Measurements from ENCODE around the gene NDP.
"Not testable (repeated sequence)": the region's sequence is repeated elsewhere in the genome, so short reads cannot be mapped to it uniquely, and the experiment has no call there.

The NDP gene

DNA sequence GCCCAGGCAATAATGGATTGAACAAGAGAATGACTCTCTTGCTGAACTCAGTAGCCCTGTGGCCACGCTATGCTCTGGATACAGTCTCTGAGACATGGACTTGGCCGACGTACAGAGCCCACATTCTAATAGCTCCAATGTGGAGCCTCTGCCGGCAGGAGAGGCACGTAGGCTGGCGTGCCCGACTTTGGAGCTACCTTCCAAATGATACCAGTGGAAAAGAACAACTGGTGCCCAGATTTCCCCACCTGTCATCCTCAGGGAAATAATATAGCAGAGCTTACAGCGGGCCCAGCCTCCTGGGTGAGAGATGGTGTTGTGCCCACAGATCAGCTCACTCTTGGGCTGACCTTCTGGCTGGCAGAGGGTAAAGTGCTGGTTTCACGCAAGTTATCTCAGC lies 10.6 kb downstream of the NDP start:
- Mint-ChIP-seq H3K4me3 (no peak overlapping the region), H3K27ac (no peak overlapping the region), H3K36me3 (ENCODE audit: low read depth) (no peaks in the 10 kb centered on the region), H3K9me3 (peaks cover 8% of the 10 kb centered on the region), H3K4me1 (ENCODE audit: low read depth) (peaks cover 9% of the 10 kb centered on the region), H3K27me3 (no peaks in the 10 kb centered on the region)
- intact Hi-C loops (cut with micrococcal nuclease), result loop anchor here (5.0 kb wide), 1 partner anchor 985 kb away; no protein-coding TSS in a partner anchor

DNA sequence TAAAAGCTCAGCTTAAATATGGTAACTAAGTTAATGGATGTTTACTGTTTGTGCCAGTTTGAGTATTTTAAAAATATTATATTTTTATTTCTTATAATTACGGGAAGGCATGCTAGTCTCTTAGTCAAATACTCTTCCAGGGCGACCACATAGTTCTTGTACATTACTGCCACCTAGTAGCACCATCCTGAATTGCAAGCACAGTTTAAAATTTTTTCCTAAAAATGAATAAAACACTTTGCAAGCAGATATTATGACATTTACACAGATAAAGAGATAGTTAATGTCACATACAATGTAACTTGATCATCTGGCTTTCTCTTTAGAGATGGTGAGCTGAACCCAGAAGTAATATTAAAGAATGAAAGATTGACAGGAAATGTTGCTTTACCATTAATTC lies 11.5 kb downstream of the NDP start:
- intact Hi-C loops (cut with micrococcal nuclease), result loop anchor here (5.0 kb wide), 1 partner anchor 986 kb away; no protein-coding TSS in a partner anchor
- Mint-ChIP-seq H3K4me3 (no peak overlapping the region), H3K4me1 (ENCODE audit: low read depth) (peaks cover 9% of the 10 kb centered on the region)

DNA sequence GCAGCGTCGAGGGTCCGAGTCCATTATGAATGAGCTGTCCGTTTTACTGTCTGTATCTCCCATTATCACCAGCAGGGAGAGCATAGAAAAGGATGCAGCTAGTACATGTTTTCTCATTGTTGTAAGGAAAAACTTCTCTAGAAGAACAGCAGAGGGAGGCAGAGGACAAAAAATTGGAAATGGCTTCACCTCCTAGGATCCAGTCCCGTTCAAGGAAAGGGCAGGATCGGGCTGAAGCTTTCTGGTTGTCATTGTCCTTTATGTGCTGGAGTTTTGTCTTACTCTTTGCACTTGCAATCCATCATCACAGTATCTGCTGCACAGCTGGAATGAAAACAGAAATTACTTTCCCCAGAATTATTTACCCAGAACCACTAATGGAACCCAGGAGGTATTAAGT lies 14.7 kb downstream of the NDP start:
- Mint-ChIP-seq H3K9me3 (peaks cover 8% of the 10 kb centered on the region), H3K36me3 (ENCODE audit: low read depth) (no peaks in the 10 kb centered on the region), H3K27ac (no peak overlapping the region), H3K4me3 (no peak overlapping the region), H3K27me3 (peaks cover 2% of the 10 kb centered on the region), H3K4me1 (ENCODE audit: low read depth) (peaks cover 9% of the 10 kb centered on the region)
- intact Hi-C loops (cut with micrococcal nuclease), result loop anchor here (1.0 to 10.0 kb wide), 3 partner anchors 68 to 404 kb away; no protein-coding TSS in a partner anchor

More for the DNA sequence above, 11.5 kb downstream of the NDP start:
- peaks cover 8% of the 10 kb centered on the region for H3K9me3 Mint-ChIP-seq
- H3K27me3 Mint-ChIP-seq, result no peaks in the 10 kb centered on the region
- H3K36me3 Mint-ChIP-seq (ENCODE audit: low read depth), result no peaks in the 10 kb centered on the region
- H3K27ac Mint-ChIP-seq, result no peak overlapping the region

DNA sequence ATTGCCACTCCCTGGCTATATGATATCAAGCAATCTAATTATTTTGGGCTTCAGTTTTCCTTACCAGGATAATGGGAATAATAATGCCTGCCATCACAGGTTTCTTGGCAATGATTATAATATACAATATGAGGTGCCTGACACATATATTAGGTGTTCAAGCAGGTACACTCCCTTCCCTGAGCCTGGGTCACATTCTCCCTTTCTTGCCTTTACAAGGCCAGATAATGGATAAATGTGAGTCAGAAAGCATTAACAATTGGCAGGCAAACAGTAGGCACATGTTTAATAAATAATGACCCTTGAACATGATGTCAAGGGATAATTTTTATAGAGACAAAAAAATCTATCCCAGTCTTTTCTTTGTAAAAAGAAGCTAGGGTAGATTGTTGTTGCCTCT lies 17.2 kb downstream of the NDP start:
- Mint-ChIP-seq H3K27ac (no peak overlapping the region), H3K27me3 (peaks cover 2% of the 10 kb centered on the region), H3K36me3 (ENCODE audit: low read depth) (no peaks in the 10 kb centered on the region), H3K4me3 (no peak overlapping the region), H3K9me3 (no peaks in the 10 kb centered on the region), H3K4me1 (ENCODE audit: low read depth) (peaks cover 9% of the 10 kb centered on the region)
- intact Hi-C loops (cut with micrococcal nuclease), result loop anchor here (10.0 kb wide), 1 partner anchor 401 kb away; no protein-coding TSS in a partner anchor

DNA sequence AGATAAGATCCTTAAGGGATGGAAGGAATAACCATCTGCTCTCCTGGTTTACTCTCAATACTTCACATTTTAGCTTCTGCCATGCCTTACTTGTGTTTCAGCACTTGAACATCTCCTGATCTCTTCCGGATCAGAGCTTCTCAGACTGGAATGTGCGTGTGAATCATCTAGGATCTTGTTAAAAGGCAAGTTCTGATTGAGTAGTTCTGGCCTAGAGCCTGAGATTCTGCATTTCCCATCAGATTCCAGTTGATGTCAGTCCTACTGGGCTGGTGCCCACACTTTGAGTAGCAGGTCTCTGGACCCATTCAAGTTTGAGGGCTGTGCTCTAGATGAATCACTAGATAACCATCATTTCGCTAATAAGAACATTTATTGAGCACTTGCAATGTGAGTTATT lies 20.0 kb downstream of the NDP start:
- Mint-ChIP-seq H3K27me3 (peaks cover 6% of the 10 kb centered on the region), H3K9me3 (no peaks in the 10 kb centered on the region), H3K4me3 (no peak overlapping the region), H3K4me1 (ENCODE audit: low read depth) (peaks cover 5% of the 10 kb centered on the region), H3K27ac (no peak overlapping the region), H3K36me3 (ENCODE audit: low read depth) (no peaks in the 10 kb centered on the region)
- intact Hi-C loops (cut with micrococcal nuclease), result loop anchor here (10.0 kb wide), 1 partner anchor 398 kb away; no protein-coding TSS in a partner anchor

DNA sequence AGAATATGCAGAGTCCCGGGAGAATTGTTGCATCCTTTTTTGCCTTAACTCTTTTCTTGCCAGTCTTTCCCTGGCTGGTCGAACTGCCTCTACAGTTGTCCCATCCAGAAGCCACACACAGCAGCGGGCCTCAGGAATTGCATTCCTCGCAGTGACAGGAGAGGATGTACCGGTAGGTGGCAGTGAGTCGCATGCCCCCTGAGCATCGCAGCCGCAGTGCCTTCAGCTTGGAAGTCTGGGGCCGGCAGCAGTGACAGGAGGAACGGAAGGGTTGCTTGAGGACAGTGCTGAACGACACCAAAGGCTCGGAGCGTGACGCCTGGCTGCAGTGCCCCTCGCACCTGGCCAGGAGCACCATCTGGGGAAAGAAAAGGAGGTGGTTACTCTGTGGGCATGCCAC lies 23.5 kb downstream of the NDP start:
- Mint-ChIP-seq H3K36me3 (ENCODE audit: low read depth) (no peaks in the 10 kb centered on the region), H3K27ac (no peak overlapping the region), H3K27me3 (peaks cover 4% of the 10 kb centered on the region), H3K9me3 (no peaks in the 10 kb centered on the region), H3K4me3 (no peak overlapping the region), H3K4me1 (ENCODE audit: low read depth) (peaks cover 5% of the 10 kb centered on the region)
- intact Hi-C loops (cut with micrococcal nuclease), result loop anchor here (10.0 kb wide), 1 partner anchor 395 kb away; no protein-coding TSS in a partner anchor

DNA sequence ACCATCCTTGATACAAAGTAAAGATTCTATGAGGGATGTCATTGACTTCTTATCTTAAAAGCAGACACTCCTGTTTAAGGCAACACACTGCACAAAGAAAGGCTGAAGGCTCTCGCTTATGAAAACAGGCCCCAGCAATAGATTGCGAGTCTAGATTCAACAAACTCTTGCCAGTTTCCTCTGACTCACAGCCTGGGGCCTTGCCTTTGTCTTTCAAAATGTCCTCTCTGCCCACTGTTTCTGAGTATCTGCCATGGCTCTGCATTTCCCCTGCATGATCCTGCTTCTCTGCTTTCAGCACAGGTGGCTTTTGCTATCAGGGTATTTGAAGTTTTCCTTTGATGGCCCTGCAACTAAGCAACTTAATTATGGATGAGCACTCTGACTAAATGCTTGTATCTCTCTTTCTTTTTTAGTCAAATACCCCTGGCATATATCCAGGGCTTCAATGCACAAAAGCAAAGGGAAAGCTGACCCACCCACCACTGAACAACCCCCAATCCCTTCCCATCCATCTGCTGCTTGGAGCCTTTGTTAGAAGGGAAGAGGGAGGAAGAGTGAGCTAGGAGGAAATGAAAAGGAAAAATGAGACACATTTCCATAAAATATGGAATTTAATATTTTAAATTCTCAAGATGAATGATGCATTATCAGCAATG lies 32.2 kb downstream of the NDP start:
- no peak overlapping the region for H3K27ac Mint-ChIP-seq
- H3K9me3 Mint-ChIP-seq, result no peaks in the 10 kb centered on the region
- H3K36me3 Mint-ChIP-seq (ENCODE audit: low read depth), result no peaks in the 10 kb centered on the region
- peaks cover 3% of the 10 kb centered on the region for H3K27me3 Mint-ChIP-seq
- H3K4me3 Mint-ChIP-seq, result no peak overlapping the region
- intact Hi-C loops (cut with micrococcal nuclease), result no loop called here
- H3K4me1 Mint-ChIP-seq (ENCODE audit: low read depth), result peaks cover 7% of the 10 kb centered on the region

DNA sequence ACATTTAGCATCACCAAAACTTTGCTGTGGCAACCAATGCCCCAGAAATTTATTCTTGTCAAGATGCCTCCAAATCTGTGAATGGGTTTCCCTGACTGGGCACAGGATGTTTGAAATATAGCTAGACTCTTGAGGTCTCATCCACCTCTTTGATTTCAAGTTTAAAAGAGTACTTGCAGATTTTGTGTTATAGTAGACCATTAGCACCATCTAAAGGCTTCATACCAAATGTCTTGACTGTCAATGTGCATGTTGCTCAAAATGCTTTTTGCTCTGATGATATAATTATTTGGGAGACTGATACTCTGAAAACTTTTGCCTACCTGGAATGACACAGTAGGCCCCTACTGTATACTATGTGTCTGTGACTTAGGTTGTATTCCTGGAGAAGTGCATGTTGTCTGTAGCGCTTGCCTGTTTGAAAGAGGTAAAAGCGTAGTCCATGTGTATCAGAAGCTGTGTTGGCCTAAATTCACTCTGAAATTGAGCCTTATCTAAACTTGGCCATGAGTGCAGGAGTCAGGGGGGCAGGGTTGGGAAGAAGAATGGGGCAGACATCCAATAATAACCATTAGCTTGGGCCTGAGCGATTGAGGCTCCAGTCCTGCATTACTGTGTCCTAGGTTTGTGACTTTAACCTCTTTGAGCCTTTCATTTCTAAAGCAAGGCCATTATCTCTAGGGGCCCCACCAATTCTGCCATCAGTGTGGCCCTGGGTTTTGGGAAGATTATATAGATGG lies 33.8 kb downstream of the NDP start:
- intact Hi-C loops (cut with micrococcal nuclease), result no loop called here

DNA sequence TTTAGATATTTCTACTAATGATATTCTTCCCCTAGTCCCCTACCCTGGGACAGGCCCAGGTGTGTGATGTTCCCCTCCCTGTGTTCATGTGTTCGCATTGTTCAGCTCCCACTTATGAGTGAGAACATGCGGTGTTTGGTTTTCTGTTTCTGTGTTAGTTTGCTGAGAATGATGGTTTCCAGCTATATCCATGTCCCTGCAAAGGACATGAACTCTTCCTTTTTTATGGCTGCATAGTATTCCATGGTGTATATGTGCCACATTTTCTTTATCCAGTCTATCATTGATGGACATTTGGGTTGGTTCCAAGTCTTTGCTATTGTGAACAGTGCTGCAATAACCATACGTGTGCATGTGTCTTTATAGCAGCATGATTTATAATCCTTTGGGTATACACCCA lies 51.2 kb downstream of the NDP start:
- intact Hi-C loops (cut with micrococcal nuclease); H3K9me3 Mint-ChIP-seq; H3K4me3 Mint-ChIP-seq; H3K36me3 Mint-ChIP-seq (ENCODE audit: low read depth); H3K27me3 Mint-ChIP-seq; H3K4me1 Mint-ChIP-seq (ENCODE audit: low read depth); H3K27ac Mint-ChIP-seq: not testable (repeated sequence)

More for the DNA sequence above, 33.8 kb downstream of the NDP start:
- Mint-ChIP-seq H3K4me1 (ENCODE audit: low read depth) (peaks cover 7% of the 10 kb centered on the region), H3K36me3 (ENCODE audit: low read depth) (no peaks in the 10 kb centered on the region), H3K27me3 (peaks cover 3% of the 10 kb centered on the region), H3K9me3 (no peaks in the 10 kb centered on the region), H3K27ac (no peak overlapping the region), H3K4me3 (no peak overlapping the region)

DNA sequence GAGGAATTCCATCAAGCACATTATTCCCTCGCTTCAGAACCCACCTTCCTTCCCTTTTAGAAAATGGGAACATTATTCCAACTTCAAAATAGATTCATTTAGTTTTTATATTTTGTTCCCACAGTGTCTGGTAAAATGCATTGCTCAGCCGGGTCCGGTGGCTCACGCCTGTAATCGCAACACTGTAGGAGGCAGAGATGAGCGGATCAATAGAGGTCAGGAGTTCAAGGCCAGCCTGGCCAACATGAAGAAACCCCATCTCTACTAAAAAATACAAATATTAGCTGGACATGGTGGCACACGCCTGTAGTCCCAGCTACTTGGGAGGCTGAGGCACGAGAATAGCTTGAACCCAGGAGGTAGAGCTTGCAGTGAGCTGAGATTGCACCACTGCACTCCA lies 62.4 kb downstream of the NDP start:
- H3K36me3 Mint-ChIP-seq (ENCODE audit: low read depth); intact Hi-C loops (cut with micrococcal nuclease); H3K4me1 Mint-ChIP-seq (ENCODE audit: low read depth); H3K27me3 Mint-ChIP-seq; H3K27ac Mint-ChIP-seq; H3K4me3 Mint-ChIP-seq; H3K9me3 Mint-ChIP-seq: not testable (repeated sequence)

DNA sequence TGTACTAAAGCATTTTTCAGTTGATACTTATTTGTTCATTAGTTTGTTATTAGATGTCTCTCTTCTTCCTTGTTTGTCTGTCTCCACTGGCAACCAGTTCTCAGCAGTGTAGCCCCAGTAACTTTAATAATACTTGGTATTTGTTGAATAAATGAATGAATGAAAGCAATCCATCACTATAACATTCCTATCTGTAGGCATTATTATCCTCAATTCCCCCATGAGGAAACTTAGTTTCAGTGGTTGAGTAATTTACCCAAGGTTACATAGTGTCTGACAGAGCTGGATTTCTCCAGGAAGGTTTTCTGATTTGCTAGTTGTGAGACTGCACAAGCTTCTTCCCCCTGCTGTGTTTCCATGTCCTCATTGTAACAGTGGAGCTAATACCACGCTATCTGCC lies 63.2 kb downstream of the NDP start:
- Mint-ChIP-seq H3K9me3 (no peaks in the 10 kb centered on the region), H3K36me3 (ENCODE audit: low read depth) (no peaks in the 10 kb centered on the region), H3K4me3 (no peak overlapping the region), H3K27me3 (no peaks in the 10 kb centered on the region), H3K4me1 (ENCODE audit: low read depth) (no peaks in the 10 kb centered on the region), H3K27ac (no peak overlapping the region)
- intact Hi-C loops (cut with micrococcal nuclease), result no loop called here

DNA sequence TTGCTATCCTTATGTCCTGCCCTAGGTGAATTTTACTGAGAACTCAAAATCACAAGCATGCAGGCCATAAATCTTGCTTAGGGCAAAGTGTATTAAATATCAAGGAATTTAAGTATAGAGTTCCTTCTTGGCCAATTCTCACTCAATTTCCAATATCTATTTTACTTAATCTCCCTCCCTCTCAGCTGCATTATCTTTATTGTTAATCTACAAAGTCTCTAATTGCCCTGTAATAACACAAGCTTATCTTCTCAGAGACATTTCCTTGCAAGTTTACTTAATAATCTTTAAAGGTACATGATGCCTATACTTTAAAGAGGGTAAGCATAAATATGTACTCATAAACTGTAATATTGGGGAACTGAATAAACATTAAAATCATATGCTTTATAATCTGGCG lies 64.0 kb downstream of the NDP start:
- H3K4me1 Mint-ChIP-seq (ENCODE audit: low read depth), result no peaks in the 10 kb centered on the region
- intact Hi-C loops (cut with micrococcal nuclease), result no loop called here
- no peaks in the 10 kb centered on the region for H3K9me3 Mint-ChIP-seq
- H3K27ac Mint-ChIP-seq, result no peak overlapping the region
- H3K36me3 Mint-ChIP-seq (ENCODE audit: low read depth), result no peaks in the 10 kb centered on the region
- no peak overlapping the region for H3K4me3 Mint-ChIP-seq
- no peaks in the 10 kb centered on the region for H3K27me3 Mint-ChIP-seq

DNA sequence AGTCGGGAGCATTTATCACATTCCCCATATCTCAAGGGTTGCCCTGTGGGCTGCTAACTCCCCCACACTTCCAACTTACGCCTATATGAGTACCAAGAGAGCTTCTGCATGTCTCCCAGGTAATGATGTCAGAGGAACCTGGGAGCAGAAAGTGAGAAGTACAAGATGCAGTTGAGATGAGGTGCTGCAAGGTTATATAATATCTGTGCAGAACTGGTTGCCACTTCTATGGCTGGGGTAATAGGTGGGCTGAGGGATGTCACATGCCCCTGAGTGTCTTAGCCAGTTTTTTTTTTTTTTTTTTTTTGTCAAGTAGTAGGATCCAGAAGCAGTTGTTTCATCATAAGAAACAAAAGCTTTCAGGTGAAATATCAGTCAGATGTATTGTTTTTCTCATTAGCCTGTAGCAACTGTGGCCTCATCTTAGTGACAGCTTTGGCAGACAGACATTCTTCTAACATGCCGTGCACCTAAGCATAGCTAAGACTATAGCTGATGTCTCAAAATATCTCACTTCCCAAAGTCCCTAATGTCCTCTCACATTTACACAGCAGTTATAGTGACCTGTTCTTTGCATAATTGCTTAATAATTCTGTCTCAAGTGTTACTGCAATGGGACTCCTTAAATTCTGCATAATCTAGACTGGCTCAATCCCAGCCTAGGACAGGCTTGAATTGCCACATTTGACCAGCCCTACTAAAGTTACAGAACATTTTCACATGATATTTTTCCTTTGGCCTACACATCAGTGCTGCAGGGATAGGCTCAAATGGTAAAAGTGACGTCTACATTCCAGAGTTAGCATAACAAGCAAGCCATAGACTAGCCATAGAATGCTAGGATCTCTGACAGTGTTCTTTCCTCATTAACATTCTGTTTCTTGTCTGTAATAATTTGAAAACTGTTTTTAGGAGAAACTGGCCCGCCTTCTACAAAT lies 73.0 kb downstream of the NDP start:
- Mint-ChIP-seq H3K4me1 (ENCODE audit: low read depth) (no peaks in the 10 kb centered on the region), H3K9me3 (no peaks in the 10 kb centered on the region), H3K4me3 (no peak overlapping the region), H3K36me3 (ENCODE audit: low read depth) (no peaks in the 10 kb centered on the region), H3K27me3 (no peaks in the 10 kb centered on the region), H3K27ac (no peak overlapping the region)
- intact Hi-C loops (cut with micrococcal nuclease), result no loop called here
